MM.1S (cell line): ENCODE results near the gene CCR9.

Source experiments
- DNase-seq: peaks from one replicate; pipeline ENCODE4 v3.0.0-alpha.2; 2015
- H2AFZ ChIP-seq: fragments of 300-600 bp; sonication (generic); 2 replicates; pipeline ENCODE4 v1.6.0; 2016; ENCODE audit warnings: antibody characterized with exemption, low read length
- H3F3A ChIP-seq: fragments of 300-600 bp; sonication (generic); 2 replicates; pipeline ENCODE4 v1.6.1; 2016; ENCODE audit warnings: mild to moderate bottlenecking, antibody characterized with exemption, low read length, moderate library complexity, mixed read lengths; ENCODE audit not compliant: insufficient read depth
- H3K27ac ChIP-seq: fragments of 300-600 bp; sonication (generic); 2 replicates; pipeline ENCODE4 v1.5.1; 2016; ENCODE audit warnings: mild to moderate bottlenecking, low read length
- H3K27me3 ChIP-seq: fragments of 300-600 bp; sonication (generic); replicated peaks from 2 replicates; pipeline ENCODE4 v1.6.0; 2016; ENCODE audit warnings: low read length; ENCODE audit not compliant: insufficient read depth
- H3K36me3 ChIP-seq: fragments of 300-600 bp; sonication (generic); replicated peaks from 2 replicates; pipeline ENCODE4 v1.6.1; 2016; ENCODE audit warnings: mild to moderate bottlenecking, low read length, mixed read lengths; ENCODE audit not compliant: insufficient read depth
- H3K4me1 ChIP-seq: fragments of 300-600 bp; sonication (generic); 2 replicates; pipeline ENCODE4 v1.6.1; 2016; ENCODE audit warnings: low read length, mixed read lengths
- H3K4me2 ChIP-seq: fragments of 300-600 bp; sonication (generic); 2 replicates; pipeline ENCODE4 v1.6.0; 2016; ENCODE audit warnings: low read depth, low read length
- H3K4me3 ChIP-seq: fragments of 300-600 bp; sonication (generic); 2 replicates; pipeline ENCODE4 v1.5.1; 2016; ENCODE audit warnings: low read length, mixed read lengths
- H3K79me2 ChIP-seq: fragments of 300-600 bp; sonication (generic); 2 replicates; pipeline ENCODE4 v1.6.1; 2016; ENCODE audit warnings: mixed run types, low read length, mixed read lengths
- H3K9ac ChIP-seq: fragments of 300-600 bp; sonication (generic); 2 replicates; pipeline ENCODE4 v1.6.1; 2016; ENCODE audit warnings: low read length, mixed read lengths
- H3K9me2 ChIP-seq: fragments of 300-600 bp; sonication (generic); replicated peaks from 2 replicates; pipeline ENCODE4 v1.6.1; 2016; ENCODE audit warnings: mild to moderate bottlenecking, low read length, mixed read lengths; ENCODE audit not compliant: insufficient read depth
- H3K9me3 ChIP-seq: fragments of 300-600 bp; sonication (generic); replicated peaks from 2 replicates; pipeline ENCODE4 v1.6.1; 2016; ENCODE audit warnings: mild to moderate bottlenecking, low read length, mixed read lengths; ENCODE audit not compliant: insufficient read depth
- H4K20me1 ChIP-seq: fragments of 300-600 bp; sonication (generic); 2 replicates; pipeline ENCODE4 v1.6.1; 2016; ENCODE audit warnings: mild to moderate bottlenecking, low read length, moderate library complexity, mixed read lengths; ENCODE audit not compliant: insufficient read depth
- CTCF ChIP-seq: fragments of 300-600 bp; sonication (generic); IDR thresholded peaks from 2 replicates; pipeline ENCODE4 v1.5.1; 2016; ENCODE audit warnings: antibody characterized with exemption, low read length, mixed read lengths
- EZH2 ChIP-seq: fragments of 300-600 bp; sonication (generic); optimal IDR thresholded peaks from 2 replicates; pipeline ENCODE3; 2017; ENCODE audit warnings: low read depth, mild to moderate bottlenecking, antibody characterized with exemption, low read length, mixed read lengths
- EZH2phosphoT487 ChIP-seq: fragments of 300-600 bp; sonication (generic); IDR thresholded peaks from 2 replicates; pipeline ENCODE4 v1.6.1; 2018; ENCODE audit warnings: antibody characterized with exemption, low read length

CCR9 gene

DNA sequence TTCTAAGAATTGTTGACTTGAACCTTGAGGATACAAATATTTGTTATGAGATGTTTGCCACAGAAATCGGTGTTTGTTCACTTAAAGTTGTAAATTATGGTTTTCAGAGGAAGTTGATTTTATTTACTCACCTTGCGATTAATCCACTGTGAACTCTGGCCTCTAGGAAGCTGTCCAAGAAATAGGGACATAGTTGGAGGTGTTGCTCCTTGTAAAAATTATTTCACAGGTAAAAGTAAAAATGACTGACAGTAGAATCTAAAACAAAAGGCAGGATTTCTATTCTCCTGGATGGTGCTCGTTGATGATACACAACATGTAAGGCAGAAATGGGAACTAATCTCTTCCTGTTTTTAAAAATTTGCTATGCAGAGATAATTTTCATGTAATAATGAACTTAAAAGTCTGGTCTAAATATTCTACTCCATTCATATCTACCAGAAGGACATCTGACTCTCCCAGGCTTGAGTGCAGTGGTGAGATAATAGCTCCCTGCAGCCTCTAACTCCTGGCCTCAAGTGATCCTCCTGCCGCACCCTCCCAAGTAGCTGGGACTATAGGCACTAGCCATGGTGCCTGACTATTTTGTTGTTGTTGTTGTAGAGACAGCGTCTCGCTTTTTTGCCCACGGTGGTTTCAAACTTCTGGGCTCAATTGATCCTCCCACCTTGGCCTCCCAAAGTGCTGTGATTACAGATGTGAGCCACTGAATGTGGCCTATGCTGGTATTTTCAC, 27.4 kb upstream of the CCR9 start:
- no peak for DNase-seq
- Histone ChIP-seq H3K4me1 (peaks cover 20% of the 10 kb centered on the region), H3K9ac (no peak overlapping the region), H3K27me3 (no peaks in the 10 kb centered on the region), H3K27ac (no peak overlapping the region), H3K4me2 (no peak overlapping the region), H3K9me2 (no peaks in the 10 kb centered on the region), H3F3A (peaks cover 7% of the 10 kb centered on the region), H2AFZ (no peak overlapping the region), H4K20me1 (no peaks in the 10 kb centered on the region), H3K36me3 (no peaks in the 10 kb centered on the region), H3K79me2 (no peaks in the 10 kb centered on the region), H3K9me3 (no peaks in the 10 kb centered on the region), H3K4me3 (no peak overlapping the region)
- TF ChIP-seq CTCF (no peak), EZH2 (no peak), EZH2phosphoT487 (no peak)

DNA sequence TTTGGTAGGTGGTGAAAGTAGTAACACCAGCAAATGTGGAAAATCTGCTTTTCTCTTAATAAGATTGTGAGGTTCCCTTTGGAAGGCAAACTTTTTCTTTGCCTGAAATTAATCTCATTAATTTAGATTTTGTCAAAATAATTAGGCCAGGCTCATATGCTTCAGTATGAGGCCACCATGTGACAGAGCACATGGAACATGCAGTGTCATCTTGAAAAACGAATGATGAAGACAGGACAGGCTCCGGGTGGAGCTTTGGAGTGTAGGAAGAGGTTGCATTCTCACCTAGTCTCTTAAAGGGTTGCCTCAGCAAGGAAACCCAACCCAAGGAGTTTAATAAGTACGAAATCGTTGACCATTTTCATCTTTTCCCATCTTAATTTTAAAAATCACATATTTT, 25.9 kb upstream of the CCR9 start:
- TF ChIP-seq EZH2phosphoT487 (no peak), CTCF (no peak), EZH2 (no peak)
- no peaks in the 10 kb centered on the region for H3K9me3 ChIP-seq
- DNase-seq: no peak
- no peak overlapping the region for H3K9ac ChIP-seq
- H3K4me3 ChIP-seq: no peak overlapping the region
- no peak overlapping the region for H3K27ac ChIP-seq
- no peaks in the 10 kb centered on the region for H4K20me1 ChIP-seq
- H2AFZ ChIP-seq: no peak overlapping the region
- H3K79me2 ChIP-seq: no peaks in the 10 kb centered on the region
- no peaks in the 10 kb centered on the region for H3K36me3 ChIP-seq
- peaks cover 7% of the 10 kb centered on the region for H3F3A ChIP-seq
- no peaks in the 10 kb centered on the region for H3K9me2 ChIP-seq
- H3K27me3 ChIP-seq: no peaks in the 10 kb centered on the region
- H3K4me2 ChIP-seq: peak overlapping the region; percentile 27; the same call in 1 of the 2 replicates
- peaks cover 15% of the 10 kb centered on the region for H3K4me1 ChIP-seq

- Histone ChIP-seq H2AFZ (no peak overlapping the region), H3K9ac (no peak overlapping the region), H3F3A (peaks cover 7% of the 10 kb centered on the region), H3K4me2 (peak overlapping the region; percentile 27; the same call in 1 of the 2 replicates), H3K9me2 (no peaks in the 10 kb centered on the region), H3K9me3 (no peaks in the 10 kb centered on the region), H3K36me3 (no peaks in the 10 kb centered on the region), H3K79me2 (no peaks in the 10 kb centered on the region), H3K4me1 (peaks cover 15% of the 10 kb centered on the region), H3K27me3 (no peaks in the 10 kb centered on the region), H3K27ac (no peak overlapping the region), H3K4me3 (no peak overlapping the region), H4K20me1 (no peaks in the 10 kb centered on the region)
- DNase-seq: peak; percentile 57
- TF ChIP-seq EZH2: no peak
Measured at GRCh38 chr3:45861043-45861719, 25.2 kb upstream of the CCR9 start.
